HepG2 (cell line): ENCODE data around the gene TBC1D7.

Experiments
- CTCF ChIP-seq: sonication (generic); formaldehyde crosslinking; IDR thresholded peaks from 2 replicates; pipeline ENCODE4 v1.5.0; 2020; ENCODE audit warnings: mild to moderate bottlenecking, missing genetic modification reagents, moderate library complexity
- POLR2AphosphoS2 ChIP-seq: IDR thresholded peaks from 2 replicates; pipeline ENCODE4 v1.6.1; 2011; ENCODE audit warnings: low read depth, low read length, improper control_type of control experiment
- PRDM15 ChIP-seq: sonication (generic); formaldehyde crosslinking; IDR thresholded peaks from 2 replicates; pipeline ENCODE4 v1.4.0; 2020; ENCODE audit warnings: missing genetic modification reagents

GRCh38 chr6:13372688-13373487, 44.6 kb upstream of the TBC1D7 start:
- TF ChIP-seq CTCF (CRISPR knock-in tag): no peak
- no peak for TF ChIP-seq PRDM15 (CRISPR knock-in tag)
- no peak for TF ChIP-seq POLR2AphosphoS2
